Karpas-422 (cell line): Measurements from ENCODE around the gene PRSS35. TPM values are rescaled to one million over a fixed set of nuclear protein-coding genes. Genes with fewer than 3 reads are reported as not detected.
"Not testable (repeated sequence)": the region's sequence is repeated elsewhere in the genome, so short reads cannot be mapped to it uniquely, and the experiment has no call there.

Experiments
- DNase-seq: peaks from one replicate; pipeline ENCODE4 v3.0.0-alpha.2; 2015
- H2AFZ ChIP-seq: fragments of 200-600 bp; sonication (generic); 2 replicates; pipeline ENCODE4 v1.6.1; 2014; ENCODE audit warnings: antibody characterized with exemption, low read length, mixed read lengths
- H3K27ac ChIP-seq: fragments of 200-600 bp; sonication (generic); 2 replicates; pipeline ENCODE4 v1.5.1; 2014; ENCODE audit warnings: mild to moderate bottlenecking, low read length, moderate library complexity
- H3K27me3 ChIP-seq: fragments of 200-600 bp; sonication (generic); 2 replicates; pipeline ENCODE4 v1.6.1; 2014; ENCODE audit warnings: low read length, mixed read lengths
- H3K36me3 ChIP-seq: fragments of 200-600 bp; sonication (generic); 2 replicates; pipeline ENCODE4 v1.6.1; 2014; ENCODE audit warnings: low read length, mixed read lengths; ENCODE audit not compliant: insufficient read depth
- H3K4me1 ChIP-seq: fragments of 200-600 bp; sonication (generic); 2 replicates; pipeline ENCODE4 v1.6.1; 2014; ENCODE audit warnings: mild to moderate bottlenecking, low read length, mixed read lengths
- H3K4me2 ChIP-seq: fragments of 200-600 bp; sonication (generic); 2 replicates; pipeline ENCODE4 v1.6.1; 2014; ENCODE audit warnings: low read length, low read depth, mild to moderate bottlenecking; ENCODE audit not compliant: poor library complexity, severe bottlenecking
- H3K4me3 ChIP-seq: fragments of 200-600 bp; sonication (generic); 2 replicates; pipeline ENCODE4 v1.5.1; 2014; ENCODE audit warnings: mild to moderate bottlenecking, antibody characterized with exemption, low read length, mixed read lengths
- H3K79me2 ChIP-seq: fragments of 200-600 bp; sonication (generic); 2 replicates; pipeline ENCODE4 v1.6.1; 2014; ENCODE audit warnings: mild to moderate bottlenecking, low read length, mixed read lengths
- H3K9ac ChIP-seq: fragments of 200-600 bp; sonication (generic); 2 replicates; pipeline ENCODE4 v1.6.0; 2014; ENCODE audit warnings: low read length
- H3K9me2 ChIP-seq: fragments of 200-600 bp; sonication (generic), shearing (Covaris generic); replicated peaks from 2 replicates; pipeline ENCODE4 v1.6.0; 2014; ENCODE audit warnings: mild to moderate bottlenecking, low read length, moderate library complexity; ENCODE audit not compliant: insufficient read depth
- H3K9me3 ChIP-seq: fragments of 300-700, 200-600 bp; sonication (generic); 2 replicates; pipeline ENCODE4 v1.6.1; 2014; ENCODE audit warnings: low read length, mixed read lengths
- H4K20me1 ChIP-seq: fragments of 200-600 bp; sonication (generic); 2 replicates; pipeline ENCODE4 v1.6.1; 2014; ENCODE audit warnings: mild to moderate bottlenecking, antibody characterized with exemption, low read length, low read depth; ENCODE audit not compliant: insufficient read depth
- total RNA-seq: library from RNA; depleted of rRNA; stranded (reverse); fragments of >200 nt; shearing (Covaris generic); gene quantifications from 2 replicates; pipeline ENCODE4 v1.2.3, GENCODE V29; 2014; ENCODE audit warnings: low replicate concordance

PRSS35 gene
- total RNA-seq, 1 experiment from 2014 or later = not detected

DNA sequence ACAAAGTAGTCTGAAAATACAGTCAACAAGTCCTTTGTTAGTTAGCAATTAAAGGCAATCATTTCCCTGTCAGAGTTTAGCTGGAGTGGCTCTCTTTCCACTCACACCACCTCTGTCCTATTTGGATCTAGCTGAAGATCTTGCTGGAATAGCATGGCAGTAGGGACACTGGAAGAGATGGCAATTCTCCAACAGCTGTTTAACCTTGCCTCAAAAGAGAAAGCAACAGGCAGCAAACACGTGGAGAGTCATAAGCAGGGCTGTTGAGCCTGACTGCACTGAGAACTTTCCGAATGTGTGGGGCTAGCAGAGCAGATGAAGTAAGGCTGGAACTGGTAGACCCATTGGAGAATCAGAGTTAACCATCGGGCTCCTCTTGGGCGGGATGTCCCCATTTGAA lies 38.0 kb upstream of the PRSS35 start:
- Histone ChIP-seq H3K27ac (no peak overlapping the region), H3K4me1 (no peaks in the 10 kb centered on the region), H3K36me3 (no peaks in the 10 kb centered on the region), H3K9me3 (no peaks in the 10 kb centered on the region), H3K9me2 (no peaks in the 10 kb centered on the region), H3K9ac (no peak overlapping the region), H3K4me2 (no peak overlapping the region), H3K79me2 (no peaks in the 10 kb centered on the region), H4K20me1 (no peaks in the 10 kb centered on the region), H3K27me3 (no peaks in the 10 kb centered on the region), H2AFZ (no peak overlapping the region), H3K4me3 (no peak overlapping the region)
- no peak for DNase-seq

DNA sequence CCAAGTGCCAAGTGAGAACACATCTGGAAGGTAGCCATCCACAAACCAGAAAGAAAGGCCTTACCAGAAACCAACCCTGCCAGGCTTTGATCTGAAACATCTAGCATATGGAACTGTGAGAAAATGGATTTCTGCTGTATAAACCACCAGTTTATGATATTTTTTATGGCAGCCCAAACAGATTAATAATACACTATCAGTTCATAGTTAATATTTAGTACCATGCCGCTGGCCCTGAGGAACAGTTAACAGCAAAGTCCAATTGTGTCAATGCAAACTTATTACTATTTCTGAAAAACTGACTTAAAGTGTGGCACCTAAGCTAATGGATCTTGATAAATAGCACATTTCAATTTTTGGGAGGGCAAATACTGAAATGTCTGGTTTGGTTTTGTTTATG lies 35.4 kb upstream of the PRSS35 start:
- no peak overlapping the region for H3K4me3 ChIP-seq
- H2AFZ ChIP-seq = no peak overlapping the region
- no peaks in the 10 kb centered on the region for H3K36me3 ChIP-seq
- H3K4me1 ChIP-seq = no peaks in the 10 kb centered on the region
- H3K79me2 ChIP-seq = no peaks in the 10 kb centered on the region
- no peaks in the 10 kb centered on the region for H3K27me3 ChIP-seq
- no peak overlapping the region for H3K9ac ChIP-seq
- no peaks in the 10 kb centered on the region for H4K20me1 ChIP-seq
- DNase-seq = no peak
- H3K9me2 ChIP-seq = no peaks in the 10 kb centered on the region
- H3K9me3 ChIP-seq = no peaks in the 10 kb centered on the region
- no peak overlapping the region for H3K27ac ChIP-seq
- H3K4me2 ChIP-seq = no peak overlapping the region

DNA sequence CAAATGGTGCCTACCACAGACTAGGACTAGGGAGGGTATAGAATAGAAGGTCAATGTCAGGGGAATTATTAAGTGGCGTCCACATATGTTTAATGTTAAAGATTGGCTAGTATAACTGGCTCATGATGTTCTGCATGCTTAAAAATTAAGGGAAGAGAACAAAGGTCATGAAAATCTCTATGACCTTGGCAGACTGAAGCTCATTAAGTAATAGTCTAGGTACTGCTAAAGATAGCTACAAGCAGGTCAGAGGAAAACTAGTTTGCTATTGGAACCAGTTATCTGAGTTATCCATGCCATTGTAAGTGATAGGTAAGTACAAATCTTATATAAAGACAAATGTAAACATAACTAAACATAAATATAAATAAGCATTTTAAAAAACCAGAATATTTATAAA lies 32.9 kb upstream of the PRSS35 start:
- H3K27ac ChIP-seq = no peak overlapping the region
- no peaks in the 10 kb centered on the region for H3K9me3 ChIP-seq
- H3K4me2 ChIP-seq = no peak overlapping the region
- H3K27me3 ChIP-seq = no peaks in the 10 kb centered on the region
- no peaks in the 10 kb centered on the region for H3K79me2 ChIP-seq
- no peak overlapping the region for H3K4me3 ChIP-seq
- H3K4me1 ChIP-seq = no peaks in the 10 kb centered on the region
- H2AFZ ChIP-seq = no peak overlapping the region
- H4K20me1 ChIP-seq = no peaks in the 10 kb centered on the region
- no peaks in the 10 kb centered on the region for H3K9me2 ChIP-seq
- H3K36me3 ChIP-seq = no peaks in the 10 kb centered on the region
- H3K9ac ChIP-seq = no peak overlapping the region
- DNase-seq = no peak

DNA sequence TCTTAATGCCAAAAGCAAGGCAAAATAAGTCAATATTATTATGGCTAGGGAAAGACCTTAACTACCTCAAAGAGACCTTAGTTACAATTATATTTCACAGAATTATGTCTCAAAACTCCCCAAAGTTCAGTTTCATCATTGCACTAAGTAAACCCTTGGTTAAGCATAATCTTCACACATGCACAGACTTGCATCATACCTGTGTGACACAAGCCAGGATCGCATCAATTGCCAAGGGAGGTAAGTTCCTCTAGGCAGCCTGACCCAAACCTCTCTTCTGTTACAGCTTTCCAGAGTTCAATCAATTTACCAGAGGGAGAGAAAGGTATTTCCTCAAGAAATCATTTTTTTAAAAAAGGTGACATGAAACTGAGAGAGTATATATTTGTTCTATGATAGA lies 31.9 kb upstream of the PRSS35 start:
- Histone ChIP-seq H3K4me1 (no peaks in the 10 kb centered on the region), H3K9me2 (no peaks in the 10 kb centered on the region), H3K4me2 (no peak overlapping the region), H3K79me2 (no peaks in the 10 kb centered on the region), H2AFZ (no peak overlapping the region), H4K20me1 (no peaks in the 10 kb centered on the region), H3K4me3 (no peak overlapping the region), H3K36me3 (no peaks in the 10 kb centered on the region), H3K9ac (no peak overlapping the region), H3K27ac (no peak overlapping the region), H3K27me3 (no peaks in the 10 kb centered on the region), H3K9me3 (no peaks in the 10 kb centered on the region)
- DNase-seq = no peak

DNA sequence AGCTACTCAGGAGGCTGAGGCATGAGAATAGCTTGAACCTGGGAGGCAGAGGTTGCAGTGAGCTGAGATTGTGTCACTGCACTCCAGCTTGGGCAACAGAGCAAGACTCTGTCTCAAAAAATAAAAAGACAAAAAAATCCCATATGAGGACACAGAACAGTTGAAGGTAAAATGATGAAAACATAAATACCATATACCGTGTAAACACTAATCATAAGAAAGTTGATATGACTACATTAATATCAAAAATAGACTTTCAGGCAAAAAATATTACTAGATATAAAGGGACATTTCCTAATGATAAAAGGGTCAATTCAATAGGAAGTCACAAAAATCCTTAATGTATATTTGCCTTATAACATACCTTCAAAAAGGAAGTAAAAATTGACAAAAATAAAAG lies 30.4 kb upstream of the PRSS35 start:
- H3K4me1 ChIP-seq, H3K4me2 ChIP-seq, H2AFZ ChIP-seq, H3K27ac ChIP-seq, H4K20me1 ChIP-seq, H3K27me3 ChIP-seq, H3K9me2 ChIP-seq, H3K36me3 ChIP-seq, H3K4me3 ChIP-seq, H3K9ac ChIP-seq, H3K9me3 ChIP-seq, DNase-seq, H3K79me2 ChIP-seq: not testable (repeated sequence)

DNA sequence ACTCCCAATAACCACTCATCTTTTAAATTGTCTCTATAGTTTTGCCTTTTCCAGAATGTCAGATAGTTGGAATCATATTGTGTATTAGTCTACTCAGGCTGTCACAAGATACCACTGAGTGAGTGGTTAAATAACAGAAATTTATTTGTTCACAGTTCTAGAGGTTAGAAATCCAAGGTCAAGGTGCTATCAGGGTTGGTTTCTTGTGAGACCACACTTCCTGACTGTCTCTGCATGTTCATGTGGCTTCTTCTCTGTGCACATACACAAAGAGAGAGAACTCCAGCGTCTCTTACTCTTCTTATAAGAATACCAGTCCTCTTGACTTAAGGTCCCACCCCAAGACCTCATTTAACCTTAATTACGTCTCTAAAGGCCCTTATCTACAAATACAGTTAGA lies 23.9 kb upstream of the PRSS35 start:
- Histone ChIP-seq H3K9me2 (no peaks in the 10 kb centered on the region), H3K4me2 (no peak overlapping the region), H3K36me3 (no peaks in the 10 kb centered on the region), H3K9ac (no peak overlapping the region), H3K4me3 (no peak overlapping the region), H3K9me3 (no peaks in the 10 kb centered on the region), H3K27me3 (no peaks in the 10 kb centered on the region), H2AFZ (no peak overlapping the region), H3K27ac (no peak overlapping the region), H3K4me1 (no peaks in the 10 kb centered on the region), H3K79me2 (no peaks in the 10 kb centered on the region), H4K20me1 (no peaks in the 10 kb centered on the region)
- DNase-seq = no peak

DNA sequence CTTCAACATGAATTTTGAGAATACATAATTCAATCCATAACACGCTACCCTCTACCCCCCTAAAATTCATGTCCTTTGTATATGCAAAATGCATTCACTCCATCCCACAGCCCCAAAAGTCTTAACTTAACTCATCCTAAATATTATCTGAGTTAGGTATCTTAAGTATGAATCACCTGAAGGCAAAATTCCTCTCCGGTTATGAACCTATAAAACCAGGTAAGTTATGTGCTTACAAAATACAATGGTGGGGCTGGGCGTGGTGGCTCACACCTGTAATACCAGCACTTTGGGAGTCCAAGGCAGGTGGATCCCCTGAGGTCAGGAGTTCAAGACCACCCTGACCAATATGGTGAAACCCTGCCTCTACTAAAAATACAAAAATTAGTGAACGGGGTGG lies 23.5 kb upstream of the PRSS35 start:
- Histone ChIP-seq H3K4me2 (no peak overlapping the region), H3K36me3 (no peaks in the 10 kb centered on the region), H3K9ac (no peak overlapping the region), H3K4me3 (no peak overlapping the region), H2AFZ (no peak overlapping the region), H3K9me3 (no peaks in the 10 kb centered on the region), H3K4me1 (no peaks in the 10 kb centered on the region), H3K79me2 (no peaks in the 10 kb centered on the region), H3K9me2 (no peaks in the 10 kb centered on the region), H3K27ac (no peak overlapping the region), H4K20me1 (no peaks in the 10 kb centered on the region), H3K27me3 (no peaks in the 10 kb centered on the region)
- no peak for DNase-seq

DNA sequence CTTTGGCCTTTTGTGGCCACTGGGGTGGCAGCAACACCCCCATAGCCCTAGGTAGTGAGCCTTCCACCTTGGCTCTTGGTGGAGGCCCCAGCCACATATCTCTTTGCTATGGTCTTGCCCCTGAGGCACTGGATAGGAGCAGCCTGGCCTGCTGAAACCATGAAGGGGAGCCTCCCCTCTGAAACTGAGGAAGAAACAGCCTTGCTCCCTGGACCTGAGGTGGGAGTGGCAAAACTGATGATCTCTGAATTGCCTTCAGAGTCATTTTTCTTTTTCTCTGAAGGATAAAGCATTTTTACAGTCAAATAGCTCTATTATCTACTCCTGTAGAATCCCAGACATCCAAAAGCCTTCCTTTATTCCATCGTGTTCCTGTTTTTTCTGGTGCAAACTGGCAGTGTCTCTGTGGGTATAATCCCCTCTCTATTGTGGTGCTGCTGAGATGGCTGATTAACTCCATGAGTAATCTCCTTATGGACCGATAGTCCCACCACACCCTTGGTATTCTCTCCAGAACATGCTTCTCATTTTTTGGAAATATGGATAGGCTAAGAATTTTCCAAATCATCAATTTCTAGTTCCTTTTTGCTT lies 22.0 kb upstream of the PRSS35 start:
- H2AFZ ChIP-seq = no peak overlapping the region
- H3K27ac ChIP-seq = no peak overlapping the region
- no peaks in the 10 kb centered on the region for H3K36me3 ChIP-seq
- H3K79me2 ChIP-seq = no peaks in the 10 kb centered on the region
- H3K4me3 ChIP-seq = no peak overlapping the region
- H3K4me2 ChIP-seq = no peak overlapping the region
- no peaks in the 10 kb centered on the region for H4K20me1 ChIP-seq
- H3K27me3 ChIP-seq = no peaks in the 10 kb centered on the region
- H3K9me2 ChIP-seq = no peaks in the 10 kb centered on the region
- DNase-seq = no peak
- no peaks in the 10 kb centered on the region for H3K4me1 ChIP-seq
- no peak overlapping the region for H3K9ac ChIP-seq
- H3K9me3 ChIP-seq = no peaks in the 10 kb centered on the region

DNA sequence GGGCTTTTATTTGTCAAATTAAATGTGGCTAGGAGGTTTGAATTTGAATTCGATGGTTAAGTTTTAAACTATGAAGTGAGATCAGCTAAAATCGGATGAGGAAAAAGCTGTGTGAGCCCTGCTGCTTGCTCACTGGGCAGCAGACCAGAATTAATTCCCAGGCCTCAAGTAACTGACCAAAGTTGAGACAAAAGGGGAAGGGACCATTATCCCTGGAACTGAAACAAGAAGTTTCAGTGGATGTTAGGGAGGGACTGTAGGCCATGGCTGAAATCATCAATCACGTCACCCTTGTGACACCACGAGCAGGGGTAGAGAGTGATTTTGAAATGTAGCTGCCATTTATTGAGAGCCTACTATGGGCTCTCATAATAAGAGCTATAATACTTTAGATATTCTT lies 7.0 kb upstream of the PRSS35 start:
- no peaks in the 10 kb centered on the region for H4K20me1 ChIP-seq
- no peaks in the 10 kb centered on the region for H3K9me3 ChIP-seq
- no peaks in the 10 kb centered on the region for H3K4me1 ChIP-seq
- H3K9me2 ChIP-seq = no peaks in the 10 kb centered on the region
- H2AFZ ChIP-seq = no peak overlapping the region
- H3K4me3 ChIP-seq = no peak overlapping the region
- no peak overlapping the region for H3K4me2 ChIP-seq
- H3K27me3 ChIP-seq = no peaks in the 10 kb centered on the region
- H3K36me3 ChIP-seq = no peaks in the 10 kb centered on the region
- H3K9ac ChIP-seq = no peak overlapping the region
- DNase-seq = no peak
- H3K79me2 ChIP-seq = no peaks in the 10 kb centered on the region
- no peak overlapping the region for H3K27ac ChIP-seq
